HEK293T (cell line): Measurements from ENCODE around the gene ZNF622.

Experiments
- ARNT ChIP-seq: fragments of 450-650 bp; IDR thresholded peaks from 2 replicates; pipeline ENCODE4 v1.6.1; 2017; ENCODE audit warnings: mild to moderate bottlenecking
- BHLHE40 ChIP-seq: fragments of 450-650 bp; IDR thresholded peaks from 2 replicates; pipeline ENCODE4 v1.6.1; 2016; ENCODE audit warnings: mild to moderate bottlenecking, moderate library complexity, borderline replicate concordance
- CTBP1 ChIP-seq: fragments of 450-650 bp; IDR thresholded peaks from 2 replicates; pipeline ENCODE4 v1.6.1; 2016; ENCODE audit warnings: borderline replicate concordance
- ELF4 ChIP-seq: fragments of 450-650 bp; IDR thresholded peaks from 2 replicates; pipeline ENCODE4 v1.6.1; 2017; ENCODE audit warnings: antibody characterized with exemption
- FOXA1 ChIP-seq: fragments of 450-650 bp; IDR thresholded peaks from 2 replicates; pipeline ENCODE4 v1.6.1; 2016; ENCODE audit warnings: mild to moderate bottlenecking
- FOXM1 ChIP-seq: fragments of 450-650 bp; IDR thresholded peaks from 2 replicates; pipeline ENCODE4 v1.6.1; 2017; ENCODE audit warnings: mild to moderate bottlenecking, borderline replicate concordance
- SP1 ChIP-seq: fragments of 450-650 bp; IDR thresholded peaks from 2 replicates; pipeline ENCODE4 v1.6.1; 2017
- SUZ12 ChIP-seq: fragments of 450-650 bp; IDR thresholded peaks from 2 replicates; pipeline ENCODE4 v1.6.1; 2016; ENCODE audit warnings: mild to moderate bottlenecking
- TARDBP ChIP-seq: fragments of 450-650 bp; IDR thresholded peaks from 2 replicates; pipeline ENCODE4 v1.6.1; 2016
- ZNF384 ChIP-seq: fragments of 450-650 bp; IDR thresholded peaks from 2 replicates; pipeline ENCODE4 v1.6.1; 2016

DNA sequence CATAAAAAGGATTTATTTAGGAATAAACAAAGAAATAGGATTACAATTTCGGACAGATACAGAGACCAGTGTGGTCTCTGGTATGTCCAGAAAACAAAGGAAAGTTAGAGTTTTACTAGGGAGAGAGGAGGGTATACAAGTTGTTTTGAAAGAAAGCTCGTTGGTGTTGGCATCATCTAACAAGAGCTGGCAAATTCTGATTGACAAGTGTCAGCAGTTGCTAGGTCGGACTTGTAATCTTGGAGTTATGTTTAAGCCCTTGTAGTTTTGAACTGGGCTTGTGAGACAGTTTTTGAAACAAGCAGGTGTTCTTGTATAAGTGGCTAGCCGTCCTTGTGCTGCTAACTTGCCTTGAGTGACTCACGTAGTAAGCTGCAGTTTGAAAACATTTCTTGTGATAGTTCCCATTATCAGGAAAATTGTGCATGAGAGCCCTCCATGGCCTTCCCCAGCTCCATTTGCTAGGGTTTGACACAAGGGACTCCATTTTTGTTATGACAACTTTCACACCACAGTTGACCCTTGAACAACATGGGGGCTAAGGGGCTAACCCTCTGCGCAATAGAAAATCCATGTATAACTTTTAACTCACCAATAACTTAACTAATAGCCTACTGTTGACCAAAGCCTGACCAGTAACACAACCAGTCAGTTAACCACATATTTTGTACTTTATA is 48.1 kb downstream of the ZNF622 start:
- TF ChIP-seq FOXA1 (no peak), SP1 (no peak), SUZ12 (no peak), FOXM1 (no peak), ELF4 (no peak), BHLHE40 (no peak), ARNT (no peak), TARDBP (no peak), ZNF384 (no peak), CTBP1 (no peak)
